ENCODE data around the gene ZFPM1.
"Not testable (repeated sequence)": the region's sequence is repeated elsewhere in the genome, so short reads cannot be mapped to it uniquely, and the experiment has no call there.

Gene ZFPM1

GRCh38 chr16:88453217-88453531 is at the start of gene ZFPM1:
ZFPM1 (plus strand) TSS chr16:88453280; CDS start chr16:88453639, 359 bp downstream.
- DNase-seq: no peak

DNA sequence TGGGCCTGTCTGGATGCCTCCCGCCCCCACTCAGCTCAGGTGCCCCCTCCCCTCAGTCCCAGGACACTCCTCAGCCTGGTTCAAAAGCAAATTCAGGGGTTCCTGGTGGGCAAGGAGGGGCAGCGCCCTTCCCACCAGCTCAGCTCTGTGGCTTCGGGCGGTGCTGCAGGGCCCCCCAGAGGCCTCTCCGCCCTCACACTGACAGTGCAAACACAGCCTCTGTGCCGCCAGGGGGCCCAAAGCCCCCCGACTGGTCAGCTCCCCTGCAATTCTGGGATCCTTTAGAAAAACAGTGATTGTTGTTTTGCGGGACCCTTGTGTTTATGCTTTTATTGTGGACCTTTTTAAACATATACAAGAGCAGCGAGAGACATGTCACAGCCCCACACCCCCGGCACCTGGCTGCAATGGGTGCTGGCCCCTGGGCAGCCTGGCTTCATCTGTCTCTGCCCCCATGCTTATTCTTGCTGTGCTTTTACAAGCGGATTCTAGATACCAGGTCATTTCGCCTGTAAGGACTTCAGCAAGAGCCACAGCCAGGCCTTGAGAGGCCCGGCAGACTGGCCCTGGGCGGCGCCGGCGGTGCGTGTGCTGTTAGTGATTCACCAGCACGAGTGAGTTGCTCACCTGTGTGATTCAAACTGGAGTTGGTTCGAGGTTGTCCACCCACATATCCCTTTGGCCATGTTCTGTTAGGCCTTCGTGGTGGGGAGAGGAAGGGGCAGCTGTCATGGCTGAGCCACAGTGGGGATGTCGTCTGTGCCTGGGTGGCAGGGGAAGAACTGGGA is 49.1 kb upstream of the ZFPM1 start:
- no peak for DNase-seq

GRCh38 chr16:88404769-88405168 is 48.3 kb upstream of the ZFPM1 start:
- DNase-seq: no peak

DNA sequence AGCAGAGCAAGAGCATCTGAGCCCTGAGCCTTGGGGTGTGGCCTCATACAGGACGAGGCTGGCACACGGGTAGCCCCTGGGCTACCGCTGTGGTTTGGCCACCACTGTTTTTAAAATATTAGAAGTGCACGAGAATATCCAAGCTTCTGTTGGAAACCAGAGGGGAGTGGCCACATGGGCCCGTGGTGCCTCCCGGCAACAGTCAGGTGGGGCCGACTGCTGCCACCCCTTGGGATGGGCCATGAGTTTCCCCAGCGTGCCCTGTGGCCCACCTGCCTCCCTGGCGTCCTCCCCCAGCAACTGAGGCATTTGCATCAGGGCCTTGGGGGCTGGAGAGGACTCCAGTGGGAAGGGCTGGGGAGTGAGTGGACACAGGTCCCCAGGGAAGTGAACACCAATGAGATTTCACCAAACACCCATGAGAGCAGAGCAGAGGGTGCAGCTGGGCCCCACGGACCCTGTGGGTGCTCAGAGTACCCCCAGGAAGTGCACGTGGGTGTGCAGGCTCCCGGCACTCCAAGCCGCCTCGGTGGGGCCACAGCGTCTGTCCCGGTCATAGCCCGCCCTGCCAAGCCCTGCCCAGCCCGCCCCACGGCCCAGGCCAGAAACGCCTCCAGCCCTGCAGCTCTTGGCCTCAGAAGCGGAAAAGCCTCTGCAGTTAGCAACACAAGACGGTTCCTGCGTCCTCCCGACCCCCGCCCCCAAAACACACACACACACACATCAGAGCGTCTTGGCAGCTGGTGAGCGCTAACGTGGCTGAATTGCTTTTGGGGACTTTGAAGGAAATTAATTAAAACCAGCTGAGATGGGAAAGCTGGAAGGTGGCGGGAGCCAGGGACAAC is 47.6 kb upstream of the ZFPM1 start:
- no peak for DNase-seq

- DNase-seq: no peak
Observed at GRCh38 chr16:88406096-88407041, 46.7 kb upstream of the ZFPM1 start.

GRCh38 chr16:88407042-88407420 is 46.0 kb upstream of the ZFPM1 start:
- no peak for DNase-seq

DNA sequence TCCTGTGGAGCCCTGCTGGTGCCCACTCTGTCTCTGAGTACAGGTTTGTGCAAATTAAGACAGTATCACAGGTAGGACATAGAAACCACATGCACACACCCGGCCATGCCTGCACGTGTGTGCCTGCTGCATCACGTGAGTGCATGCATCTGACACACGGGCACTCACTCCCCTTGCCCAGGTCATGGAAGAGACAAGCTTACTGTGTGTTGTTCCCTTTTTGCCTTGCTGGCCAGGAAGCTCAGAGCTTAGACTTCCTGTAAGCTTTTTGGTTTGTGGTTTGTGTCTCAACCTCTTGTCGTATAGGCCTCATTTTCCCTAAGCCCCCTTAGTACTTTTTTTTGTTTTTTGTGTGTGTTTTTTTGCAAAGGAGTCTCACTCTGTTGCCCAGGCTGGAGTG is 45.3 kb upstream of the ZFPM1 start:
- DNase-seq: no peak

DNA sequence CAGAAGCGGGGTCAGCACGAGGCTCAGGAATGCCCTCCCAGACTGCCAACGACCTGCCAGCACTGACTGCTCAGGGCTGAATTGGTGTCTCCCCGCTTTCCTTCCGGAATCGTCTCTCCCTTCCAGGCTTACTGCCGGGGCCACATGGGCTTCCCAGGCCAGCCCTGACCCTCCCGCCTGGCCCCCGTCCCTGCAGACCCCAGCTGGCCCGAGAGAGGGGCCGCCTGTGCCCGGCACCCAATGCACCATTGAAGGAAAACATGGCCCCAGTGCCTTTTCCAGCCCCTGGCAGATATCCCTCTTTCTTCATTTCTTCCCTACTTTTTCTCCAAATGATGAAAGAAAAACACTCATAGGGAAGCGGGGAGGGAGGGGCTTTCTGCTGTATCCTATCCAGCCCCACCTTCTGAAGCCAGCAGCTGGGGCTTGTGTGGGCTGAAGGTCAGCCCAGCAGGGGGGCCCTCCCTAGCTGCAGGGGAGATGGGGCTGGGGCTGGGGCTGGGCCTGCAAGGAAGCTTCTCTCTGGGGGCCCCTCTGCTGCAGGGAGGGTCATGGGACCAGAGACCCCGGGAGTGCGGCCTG is 44.4 kb upstream of the ZFPM1 start:
- DNase-seq: no peak

DNA sequence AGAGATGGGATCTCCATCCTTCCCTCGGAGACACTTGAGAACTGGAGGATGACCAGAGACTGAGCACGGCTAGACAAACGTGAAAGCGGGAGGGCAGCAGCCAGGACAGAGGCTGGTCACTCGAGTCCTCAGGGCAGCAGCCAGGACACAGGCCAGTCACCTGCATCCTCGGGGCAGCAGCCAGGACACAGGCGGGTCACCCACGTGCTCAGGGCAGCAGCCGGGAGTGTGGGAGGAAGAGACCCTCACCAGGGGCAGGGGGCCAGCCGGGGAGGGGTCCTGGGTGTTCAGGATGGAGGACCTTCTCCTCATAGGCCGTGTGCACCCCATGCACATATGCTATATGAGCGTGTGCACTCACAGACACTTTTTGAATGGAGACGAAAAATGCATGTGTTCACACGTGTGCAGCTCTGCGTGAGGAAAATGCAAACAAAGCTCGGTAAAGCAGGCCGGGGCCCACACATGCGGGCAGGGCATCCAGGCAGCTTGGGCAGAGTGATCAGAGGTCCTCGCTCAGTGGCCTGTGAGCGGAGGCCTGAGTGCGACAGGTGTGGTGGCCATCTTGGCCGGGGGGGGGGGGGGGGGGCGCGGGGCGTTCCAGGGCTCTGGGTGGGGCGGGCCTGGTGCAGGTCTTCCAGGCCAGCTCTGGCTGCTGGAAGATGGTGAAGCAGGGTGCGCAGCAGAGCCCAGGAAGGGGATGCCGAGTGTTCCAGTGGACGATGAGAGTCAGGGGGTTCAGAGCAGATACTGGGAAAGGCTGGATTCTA is 43.6 kb upstream of the ZFPM1 start:
- no peak for DNase-seq

- not testable (repeated sequence) for DNase-seq
Observed at GRCh38 chr16:88410297-88410968, 42.6 kb upstream of the ZFPM1 start.

DNA sequence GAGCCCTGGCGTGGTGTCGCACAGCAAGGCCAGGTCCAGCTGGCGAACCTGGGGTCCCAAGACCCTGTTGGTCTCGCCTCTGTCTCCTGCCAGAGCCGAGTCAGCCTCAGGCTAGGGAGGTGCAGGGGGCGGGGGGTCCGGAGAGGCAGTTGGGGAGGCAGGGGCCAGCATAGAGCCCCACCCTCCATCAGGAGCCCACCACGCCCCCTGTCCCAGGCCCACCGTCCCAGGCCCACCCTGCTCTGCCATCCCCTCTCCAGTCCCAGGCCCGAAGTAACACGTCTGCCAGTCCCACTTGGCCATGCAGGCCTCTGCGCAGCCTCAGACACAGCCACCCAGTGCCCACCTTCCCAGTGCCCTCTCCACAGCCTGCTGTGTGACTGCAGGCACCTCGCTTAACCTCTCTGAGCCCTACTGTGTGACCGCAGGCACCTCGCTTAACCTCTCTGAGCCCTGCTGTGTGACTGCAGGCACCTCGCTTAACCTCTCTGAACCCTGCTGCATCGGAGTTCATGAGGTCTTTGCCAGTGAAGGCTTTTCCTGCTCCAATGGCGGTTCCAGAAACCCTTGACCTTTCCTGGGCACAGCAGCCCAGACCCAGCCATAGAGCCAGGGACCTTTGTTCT is 41.0 kb upstream of the ZFPM1 start:
- no peak for DNase-seq

GRCh38 chr16:88412766-88413165 is 40.3 kb upstream of the ZFPM1 start:
- no peak for DNase-seq

DNA sequence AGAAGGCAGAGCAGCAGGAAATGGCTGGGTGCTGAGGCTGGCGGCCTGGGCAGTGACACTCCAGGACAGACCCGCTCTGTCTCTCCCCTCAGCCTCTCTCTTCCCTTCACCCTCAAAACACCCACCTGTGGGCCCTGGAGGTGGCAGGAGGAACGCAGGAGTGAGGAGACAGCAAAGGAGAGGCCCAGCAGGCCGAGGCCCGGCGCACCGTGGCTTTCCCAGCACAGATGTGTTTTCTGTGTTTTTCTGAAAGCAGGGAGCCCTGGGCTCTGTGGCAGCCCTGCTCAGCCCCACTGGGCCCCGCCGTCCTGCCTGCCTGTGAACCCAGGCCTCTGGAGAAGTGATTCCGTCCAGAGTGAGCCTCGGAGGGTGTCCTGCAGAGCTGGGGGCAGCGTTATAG is 39.8 kb upstream of the ZFPM1 start:
- no peak for DNase-seq

- no peak for DNase-seq
Observed at GRCh38 chr16:88413631-88414030, 39.4 kb upstream of the ZFPM1 start.

DNA sequence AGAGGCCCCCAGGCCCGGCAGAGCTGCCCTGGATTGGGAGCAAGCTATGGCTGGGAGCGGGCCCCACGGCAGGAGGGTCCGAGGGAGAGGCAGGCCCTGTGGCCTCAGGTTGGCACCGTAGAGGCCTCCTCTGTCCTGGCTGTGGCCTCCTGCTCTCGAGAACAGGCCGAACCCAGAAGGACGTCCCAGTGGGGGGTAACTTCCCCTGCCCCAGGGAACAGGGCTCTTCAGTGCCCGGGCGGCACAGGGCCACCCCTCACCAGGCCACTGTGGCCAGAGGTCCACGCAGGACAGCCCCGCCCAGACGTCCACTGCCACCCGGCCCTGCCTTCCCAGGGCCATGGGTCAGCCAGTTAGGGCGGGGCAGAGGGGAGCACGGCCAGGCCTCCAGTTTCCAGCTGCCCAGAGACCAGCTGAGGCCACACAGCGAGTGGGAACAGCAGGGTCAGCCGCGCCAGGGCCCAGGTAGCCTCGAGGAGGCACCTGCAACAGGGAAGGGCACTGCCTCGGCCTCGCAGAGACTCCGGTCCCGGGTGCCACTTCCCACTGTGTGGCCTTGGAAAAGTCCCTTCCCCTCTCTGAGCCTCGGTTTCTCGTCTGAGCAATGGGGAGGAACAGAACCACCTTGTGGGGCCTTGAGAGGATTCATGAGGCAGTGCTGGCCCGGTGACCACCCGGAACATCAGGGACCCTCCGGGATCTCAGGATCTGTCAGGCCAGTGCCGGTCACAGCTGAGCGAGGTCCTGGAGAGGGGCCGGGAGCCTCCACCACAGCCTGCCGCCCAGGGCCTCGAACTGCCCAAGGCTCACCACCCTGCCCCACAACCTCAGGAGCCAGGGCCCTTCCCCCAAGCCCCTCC is 38.3 kb upstream of the ZFPM1 start:
- no peak for DNase-seq

DNA sequence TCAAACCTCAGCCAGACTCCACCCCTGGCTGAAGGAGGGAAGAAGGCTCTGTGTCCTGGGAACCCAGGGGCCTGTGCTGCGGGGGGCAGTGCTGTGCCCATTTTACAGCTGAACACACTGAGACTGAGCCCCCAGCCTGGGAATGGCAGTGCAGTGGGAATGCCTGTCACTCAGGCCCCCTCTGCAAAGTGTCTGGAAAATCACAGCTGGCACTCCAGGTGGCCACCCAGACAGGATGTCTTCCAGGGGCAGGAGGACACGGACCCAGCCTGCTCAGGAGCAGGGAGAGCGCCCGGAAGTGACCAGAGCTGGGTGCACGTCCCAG is 37.7 kb upstream of the ZFPM1 start:
- DNase-seq: no peak

- peak; percentile 61 for DNase-seq
Observed at GRCh38 chr16:88415713-88416323, 37.3 kb upstream of the ZFPM1 start.

DNA sequence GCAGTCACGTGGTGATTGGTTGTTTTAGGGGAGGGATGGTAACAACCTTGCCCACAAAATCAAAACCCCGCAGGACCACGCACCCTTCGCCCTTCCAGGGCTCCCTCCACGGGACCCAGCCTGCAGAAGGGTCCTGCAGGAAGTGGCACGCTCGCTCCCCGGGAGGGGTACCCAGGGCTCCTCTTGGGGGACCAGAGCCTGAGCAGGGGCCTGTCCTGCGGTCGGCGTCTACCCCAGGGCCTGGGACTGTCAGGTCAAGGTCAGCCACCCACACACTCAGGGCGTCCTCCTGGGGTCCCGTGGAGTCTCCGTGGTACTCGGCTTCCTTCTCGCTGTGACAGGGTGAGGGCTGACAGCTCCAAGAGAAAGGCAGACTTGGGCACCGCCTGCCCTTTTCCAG is 36.4 kb upstream of the ZFPM1 start:
- no peak for DNase-seq

DNA sequence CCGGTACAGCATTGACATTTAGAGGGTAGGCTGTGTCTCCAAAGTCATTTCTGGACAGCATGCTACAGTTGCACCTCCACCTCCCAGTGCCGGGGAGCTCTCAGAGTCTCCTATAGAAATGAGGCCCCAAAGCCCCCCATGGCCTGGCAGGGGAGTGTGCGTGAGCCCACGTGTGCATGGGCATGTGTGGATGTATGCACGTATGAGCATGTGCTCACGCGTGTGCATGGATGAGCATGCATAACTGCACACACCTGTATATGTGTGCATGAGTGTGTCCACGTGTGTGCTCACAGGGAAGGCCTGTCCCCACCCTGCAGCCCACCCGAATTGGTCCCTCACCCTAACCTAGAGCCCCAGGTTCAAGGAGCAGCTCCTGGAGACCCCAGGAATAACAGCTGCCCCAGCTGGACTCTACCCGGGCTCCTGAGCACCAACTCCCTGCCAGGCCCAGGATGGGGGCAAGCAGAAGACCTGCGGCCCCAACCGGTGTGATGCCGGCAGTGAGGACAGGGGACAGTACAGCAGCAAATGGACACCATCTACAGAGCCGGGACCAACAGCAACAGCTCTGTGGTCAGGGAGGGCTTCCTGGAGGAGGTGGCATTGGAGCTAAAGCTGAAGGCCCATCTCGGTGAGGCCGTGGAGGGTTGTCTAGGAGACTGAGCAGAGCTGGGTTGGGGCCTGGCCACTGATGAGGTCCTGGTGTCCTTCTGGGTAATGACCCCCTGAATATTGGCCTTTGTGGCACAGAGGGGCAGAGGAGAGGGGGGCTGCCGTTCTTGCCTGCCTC is 35.2 kb upstream of the ZFPM1 start:
- DNase-seq: no peak

Data from NCI-H69 (cell line).